AG10803 (cell line): ENCODE measurements around the gene PTBP2.

Experiments
- DNase-seq: peaks from one replicate; pipeline ENCODE4 v3.0.0; 2010; ENCODE audit warnings: low read depth
- H3K4me3 ChIP-seq: 2 replicates; pipeline ENCODE4 v1.5.1; 2011; ENCODE audit warnings: mild to moderate bottlenecking, low read length, control low read depth
- TF ChIP-seq, protein P1 (sequence below): conservative IDR thresholded peaks from 2 replicates; pipeline ENCODE4 v1.5.1; 2011; ENCODE audit warnings: mild to moderate bottlenecking, low read length, control low read depth, inconsistent platforms

Gene PTBP2

DNA sequence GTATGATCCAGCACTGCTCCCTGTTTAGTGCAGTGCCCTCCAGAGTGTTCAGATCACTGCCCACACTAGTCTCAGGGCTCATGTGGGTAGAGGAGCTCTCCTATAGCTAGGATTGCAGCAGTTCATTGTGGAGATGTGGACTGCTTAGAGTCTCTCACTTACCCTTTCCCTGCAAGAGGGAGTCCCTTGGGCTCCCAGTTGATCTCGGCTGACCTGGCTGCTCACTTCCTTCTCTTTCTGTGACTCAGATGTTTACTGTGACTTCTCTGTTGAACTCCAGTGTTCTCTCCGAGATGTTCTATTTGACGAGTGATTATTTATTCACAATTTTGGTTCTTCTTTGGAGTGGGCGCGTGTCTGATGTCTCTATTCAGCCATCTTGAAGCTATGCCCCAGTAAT lies 141.9 kb downstream of the PTBP2 start:
- H3K4me3 ChIP-seq = no peak overlapping the region
- no peak for DNase-seq
- TF ChIP-seq, protein P1, sequence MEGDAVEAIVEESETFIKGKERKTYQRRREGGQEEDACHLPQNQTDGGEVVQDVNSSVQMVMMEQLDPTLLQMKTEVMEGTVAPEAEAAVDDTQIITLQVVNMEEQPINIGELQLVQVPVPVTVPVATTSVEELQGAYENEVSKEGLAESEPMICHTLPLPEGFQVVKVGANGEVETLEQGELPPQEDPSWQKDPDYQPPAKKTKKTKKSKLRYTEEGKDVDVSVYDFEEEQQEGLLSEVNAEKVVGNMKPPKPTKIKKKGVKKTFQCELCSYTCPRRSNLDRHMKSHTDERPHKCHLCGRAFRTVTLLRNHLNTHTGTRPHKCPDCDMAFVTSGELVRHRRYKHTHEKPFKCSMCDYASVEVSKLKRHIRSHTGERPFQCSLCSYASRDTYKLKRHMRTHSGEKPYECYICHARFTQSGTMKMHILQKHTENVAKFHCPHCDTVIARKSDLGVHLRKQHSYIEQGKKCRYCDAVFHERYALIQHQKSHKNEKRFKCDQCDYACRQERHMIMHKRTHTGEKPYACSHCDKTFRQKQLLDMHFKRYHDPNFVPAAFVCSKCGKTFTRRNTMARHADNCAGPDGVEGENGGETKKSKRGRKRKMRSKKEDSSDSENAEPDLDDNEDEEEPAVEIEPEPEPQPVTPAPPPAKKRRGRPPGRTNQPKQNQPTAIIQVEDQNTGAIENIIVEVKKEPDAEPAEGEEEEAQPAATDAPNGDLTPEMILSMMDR = no peak
